GM19328 (cell line): ENCODE results near the gene DMRT2.

ENCODE experiments used
- ATAC-seq: cut with Tn5 transposase; IDR thresholded peaks from one replicate; pipeline ENCODE4 v1.9.1; 2021; ENCODE audit warnings: mild to moderate bottlenecking, moderate library complexity; ENCODE audit not compliant: unreplicated experiment

The DMRT2 gene

GRCh38 chr9:1086517-1086916, 36.4 kb downstream of the DMRT2 start:
- ATAC-seq = no peak

GRCh38 chr9:1087120-1087881, 37.1 kb downstream of the DMRT2 start:
- no peak for ATAC-seq

- no peak for ATAC-seq
Measured at GRCh38 chr9:1094749-1095148, 44.6 kb downstream of the DMRT2 start.

GRCh38 chr9:1096155-1096964, 46.2 kb downstream of the DMRT2 start:
- no peak for ATAC-seq

GRCh38 chr9:1098551-1098950, 48.4 kb downstream of the DMRT2 start:
- ATAC-seq = no peak

GRCh38 chr9:1100201-1100600, 50.0 kb downstream of the DMRT2 start:
- no peak for ATAC-seq

GRCh38 chr9:1100945-1101344, 50.8 kb downstream of the DMRT2 start:
- no peak for ATAC-seq

- ATAC-seq = no peak
Measured at GRCh38 chr9:1101846-1102641, 51.9 kb downstream of the DMRT2 start.

GRCh38 chr9:1102642-1102970, 52.4 kb downstream of the DMRT2 start:
- ATAC-seq = no peak
